LNCAP (cell line): ENCODE results near the gene CD46.

ENCODE experiments used
- CTCF ChIP-seq: fragments of 450-650 bp; IDR thresholded peaks from 2 replicates; pipeline ENCODE4 v1.5.1; 2017; ENCODE audit warnings: mild to moderate bottlenecking

Gene CD46

GRCh38 chr1:207751790-207752455, at the start of gene CD46:
Gene CD46, plus strand, starts transcription at chr1:207752054. Its CDS starts 159 bp downstream, at chr1:207752213.
- no peak for TF ChIP-seq CTCF

DNA sequence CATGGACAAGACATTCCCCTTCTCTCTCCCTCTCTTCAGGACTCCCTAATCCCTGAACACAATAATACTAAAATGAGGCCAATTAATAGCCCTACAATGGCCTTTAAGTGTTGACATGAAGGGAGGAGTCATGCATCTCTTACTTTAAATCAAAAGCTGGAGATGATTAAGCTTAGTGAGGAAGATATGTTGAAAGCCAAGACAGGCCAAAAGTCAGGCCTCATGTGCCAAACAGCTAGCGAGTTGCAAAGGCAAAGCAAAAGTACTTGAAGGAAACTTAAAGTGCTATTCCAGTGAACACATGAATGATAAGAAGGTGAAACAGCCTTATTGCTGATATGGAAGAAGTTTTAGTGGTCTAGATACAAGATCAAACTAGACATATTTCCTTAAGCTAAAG, 49.5 kb upstream of the CD46 start:
- TF ChIP-seq CTCF = no peak

DNA sequence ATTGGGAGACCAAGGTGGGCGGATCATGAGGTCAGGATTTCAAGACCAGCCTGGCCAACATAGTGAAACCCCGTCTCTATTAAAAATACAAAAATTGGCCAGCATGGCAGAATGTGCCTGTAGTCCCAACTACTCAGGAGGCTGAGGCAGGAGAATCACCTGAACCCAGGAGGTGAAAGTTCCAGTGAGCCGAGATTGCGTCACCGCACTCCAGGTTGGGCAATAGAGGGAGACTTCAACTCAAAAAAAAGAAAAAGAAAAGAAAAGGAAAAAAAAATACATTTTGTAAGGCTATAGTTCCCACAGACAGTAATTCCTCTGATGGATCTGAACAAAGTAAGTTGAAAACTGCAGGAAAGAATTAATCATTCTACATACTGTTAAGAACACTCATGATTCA, 48.1 kb upstream of the CD46 start:
- TF ChIP-seq CTCF = no peak

GRCh38 chr1:207711285-207711684, 40.6 kb upstream of the CD46 start:
- 0 out of 2 replicates have a peak, but pooled peaks have one; percentile 22 for TF ChIP-seq CTCF

DNA sequence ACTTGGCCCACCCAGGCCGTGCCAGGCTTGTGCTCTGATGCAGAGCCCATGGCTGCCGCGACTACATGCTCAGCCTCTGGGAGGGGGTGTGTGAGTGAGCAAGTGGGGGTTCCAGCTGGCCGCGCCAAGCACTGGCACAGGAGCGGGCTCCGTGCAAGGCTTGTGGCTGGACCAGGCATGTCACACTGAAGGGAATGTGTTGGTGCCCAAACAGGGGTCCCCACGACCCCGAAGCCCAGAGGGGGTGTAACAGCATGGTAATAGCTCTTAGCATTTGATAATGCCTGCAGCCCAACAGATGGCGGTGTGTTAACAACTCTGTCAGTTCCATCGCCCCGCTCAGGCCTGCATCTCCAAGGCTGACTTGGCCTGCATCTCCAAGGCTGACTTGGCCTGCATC, 38.3 kb upstream of the CD46 start:
- no peak for TF ChIP-seq CTCF

DNA sequence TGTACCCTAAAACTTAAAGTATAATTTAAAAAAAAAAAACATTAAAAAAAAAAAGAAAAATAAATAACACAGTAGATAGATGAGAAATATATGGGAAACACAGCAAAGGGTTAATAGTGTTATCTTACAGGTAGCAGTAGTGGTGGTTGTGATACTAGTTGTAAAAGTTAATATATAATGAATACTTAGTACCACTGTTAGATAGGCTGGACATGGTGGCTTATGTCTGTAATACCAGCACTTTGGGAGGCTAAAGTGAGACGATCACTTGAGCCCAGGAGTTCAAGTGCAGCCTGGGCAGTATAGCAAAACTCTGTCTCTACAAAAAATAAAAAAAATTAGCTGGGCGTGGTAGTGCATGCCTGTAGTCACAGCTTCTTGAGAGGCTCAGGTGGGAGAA, 32.6 kb upstream of the CD46 start:
- TF ChIP-seq CTCF = no peak

DNA sequence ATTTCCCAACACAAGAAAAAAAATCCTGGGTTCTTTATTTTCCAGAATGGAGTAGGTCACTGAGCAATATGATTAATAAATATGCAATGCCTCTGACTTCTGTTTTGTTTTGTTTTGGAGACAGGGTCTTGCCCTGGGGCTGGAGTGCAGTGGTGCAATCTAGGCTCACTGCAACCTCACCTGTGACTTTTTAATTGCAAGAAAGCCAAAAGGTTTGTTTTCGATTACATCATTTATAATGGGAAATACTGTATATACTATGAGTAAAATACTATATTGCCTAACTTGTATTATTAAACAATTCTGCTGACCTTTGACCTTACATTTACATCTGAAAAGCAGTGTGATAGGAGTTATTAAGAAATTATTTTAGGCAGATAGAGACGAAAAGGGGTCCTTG, 11.6 kb upstream of the CD46 start:
- no peak for TF ChIP-seq CTCF
